SK-N-SH treated with all-trans-retinoic acid at 6 μM for 48 hours (cell line): ENCODE results near the gene TMEM232.

Experiments used
- ATAC-seq: fragments of 200-7000 bp; cut with Tn5 transposase; 3 replicates; pipeline ENCODE4 v1.9.1; 2020; ENCODE audit warnings: mild to moderate bottlenecking, moderate library complexity
- ARNTL ChIP-seq: fragments of 450-650 bp; formaldehyde crosslinking; IDR thresholded peaks from 2 replicates; pipeline ENCODE4 v1.5.0; 2020; ENCODE audit warnings: low read depth, mild to moderate bottlenecking, moderate library complexity, borderline replicate concordance
- BACH2 ChIP-seq: fragments of 250-450 bp; sonication (Bioruptor Pico); IDR thresholded peaks from 2 replicates; pipeline ENCODE4 v1.9.0; 2021; ENCODE audit warnings: mild to moderate bottlenecking, borderline replicate concordance
- CREB5 ChIP-seq: fragments of 250-450 bp; sonication (Bioruptor Pico); IDR thresholded peaks from 2 replicates; pipeline ENCODE4 v1.5.1; 2020; ENCODE audit warnings: low read depth, mild to moderate bottlenecking, moderate library complexity
- CSDC2 ChIP-seq: fragments of 250-450 bp; sonication (Bioruptor Pico); IDR thresholded peaks from 2 replicates; pipeline ENCODE4 v1.5.0; 2020; ENCODE audit warnings: mild to moderate bottlenecking, moderate library complexity
- CSRNP3 ChIP-seq: fragments of 250-450 bp; sonication (Bioruptor Pico); IDR thresholded peaks from 2 replicates; pipeline ENCODE4 v1.5.1; 2021; ENCODE audit warnings: mild to moderate bottlenecking, moderate library complexity
- GLIS3 ChIP-seq: fragments of 250-450 bp; sonication (Bioruptor Pico); IDR thresholded peaks from 2 replicates; pipeline ENCODE4 v1.5.0; 2020; ENCODE audit warnings: mild to moderate bottlenecking, moderate library complexity
- ISL1 ChIP-seq: fragments of 250-450 bp; sonication (Bioruptor Pico); IDR thresholded peaks from 2 replicates; pipeline ENCODE4 v2.1.2; 2022; ENCODE audit warnings: mild to moderate bottlenecking, moderate library complexity
- OSR1 ChIP-seq: fragments of 250-450 bp; sonication (Bioruptor Pico); IDR thresholded peaks from 2 replicates; pipeline ENCODE4 v1.8.0; 2022; ENCODE audit warnings: moderate library complexity, mild to moderate bottlenecking, inconsistent platforms
- PATZ1 ChIP-seq: fragments of 250-450 bp; sonication (Bioruptor Pico); IDR thresholded peaks from 2 replicates; pipeline ENCODE4 v1.8.0; 2020; ENCODE audit warnings: mild to moderate bottlenecking, moderate library complexity, borderline replicate concordance
- POU6F1 ChIP-seq: fragments of 250-450 bp; sonication (Bioruptor Pico); IDR thresholded peaks from 2 replicates; pipeline ENCODE4 v1.8.0; 2021; ENCODE audit warnings: low read depth, mild to moderate bottlenecking, moderate library complexity, borderline replicate concordance
- PPARA ChIP-seq: fragments of 250-450 bp; sonication (Bioruptor Pico); IDR thresholded peaks from 2 replicates; pipeline ENCODE4 v1.5.0; 2020; ENCODE audit warnings: mild to moderate bottlenecking, borderline replicate concordance
- SNAI2 ChIP-seq: fragments of 250-450 bp; sonication (Bioruptor Pico); IDR thresholded peaks from 2 replicates; pipeline ENCODE4 v1.5.0; 2020; ENCODE audit warnings: mild to moderate bottlenecking, moderate library complexity
- TCF4 ChIP-seq: fragments of 250-450 bp; sonication (Bioruptor Pico); IDR thresholded peaks from 2 replicates; pipeline ENCODE4 v1.8.0; 2021; ENCODE audit warnings: mild to moderate bottlenecking, moderate library complexity, borderline replicate concordance
- TOX ChIP-seq: fragments of 250-450 bp; sonication (Bioruptor Pico); IDR thresholded peaks from 2 replicates; pipeline ENCODE4 v1.8.0; 2021; ENCODE audit warnings: mild to moderate bottlenecking, moderate library complexity, borderline replicate concordance
- TSHZ2 ChIP-seq: fragments of 250-450 bp; sonication (Bioruptor Pico); IDR thresholded peaks from 2 replicates; pipeline ENCODE4 v1.5.0; 2020; ENCODE audit warnings: mild to moderate bottlenecking, moderate library complexity
- ZC3H10 ChIP-seq: fragments of 250-450 bp; sonication (Bioruptor Pico); IDR thresholded peaks from 2 replicates; pipeline ENCODE4 v1.5.1; 2021; ENCODE audit warnings: mild to moderate bottlenecking, moderate library complexity
- ZFP3 ChIP-seq: fragments of 250-450 bp; sonication (Bioruptor Pico); IDR thresholded peaks from 2 replicates; pipeline ENCODE4 v1.5.0; 2020; ENCODE audit warnings: mild to moderate bottlenecking, moderate library complexity
- ZFP30 ChIP-seq: fragments of 450-650 bp; formaldehyde crosslinking; IDR thresholded peaks from 2 replicates; pipeline ENCODE4 v1.5.0; 2022; ENCODE audit warnings: mild to moderate bottlenecking, moderate library complexity
- ZNF565 ChIP-seq: fragments of 450-650 bp; formaldehyde crosslinking; conservative IDR thresholded peaks from 2 replicates; pipeline ENCODE4 v1.5.0; 2020; ENCODE audit warnings: low read depth, mild to moderate bottlenecking, moderate library complexity
- ZNF70 ChIP-seq: fragments of 450-650 bp; formaldehyde crosslinking; IDR thresholded peaks from 2 replicates; pipeline ENCODE4 v1.5.0; 2020; ENCODE audit warnings: mild to moderate bottlenecking, moderate library complexity
- ZNF8 ChIP-seq: fragments of 450-650 bp; formaldehyde crosslinking; IDR thresholded peaks from 2 replicates; pipeline ENCODE4 v1.5.0; 2020; ENCODE audit warnings: mild to moderate bottlenecking, moderate library complexity

The TMEM232 gene

GRCh38 chr5:110460837-110461236 is 265.6 kb downstream of the TMEM232 start:
- no peak for ATAC-seq
- TF ChIP-seq ISL1 (CRISPR knock-in tag) (no peak), CSRNP3 (CRISPR knock-in tag) (no peak), ZFP3 (CRISPR knock-in tag) (no peak), GLIS3 (no peak), ZNF565 (CRISPR knock-in tag) (no peak), CREB5 (CRISPR knock-in tag) (no peak), TSHZ2 (CRISPR knock-in tag) (no peak), PATZ1 (no peak), POU6F1 (CRISPR knock-in tag) (no peak), BACH2 (no peak), OSR1 (no peak)

DNA sequence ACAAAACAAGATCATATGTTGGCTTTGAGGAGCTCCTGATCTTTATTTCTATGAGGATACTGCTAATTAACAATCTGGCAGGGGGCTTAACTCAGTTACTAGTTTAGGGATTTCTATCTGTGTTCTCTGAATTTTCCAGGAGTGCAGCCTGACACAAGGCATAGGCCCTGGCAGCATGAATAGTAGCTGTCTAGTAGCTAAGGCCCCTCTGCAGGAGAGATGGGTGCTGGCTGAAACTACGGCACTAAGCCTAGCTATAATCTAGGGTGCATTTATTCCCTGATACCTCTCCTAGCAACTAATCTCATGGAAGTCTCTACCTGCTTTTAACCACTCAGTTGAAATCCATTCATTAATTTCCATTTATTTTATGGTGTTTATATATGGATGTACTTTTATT is 268.2 kb downstream of the TMEM232 start:
- TF ChIP-seq ZFP30 (CRISPR knock-in tag) (no peak), ZNF8 (CRISPR knock-in tag) (no peak), ZNF70 (no peak), CREB5 (CRISPR knock-in tag) (no peak), CSRNP3 (CRISPR knock-in tag) (no peak), SNAI2 (CRISPR knock-in tag) (no peak), TOX (CRISPR knock-in tag) (no peak), ISL1 (CRISPR knock-in tag) (no peak), PPARA (CRISPR knock-in tag) (no peak), ZFP3 (CRISPR knock-in tag) (no peak), OSR1 (no peak), TSHZ2 (CRISPR knock-in tag) (no peak), TCF4 (CRISPR knock-in tag) (no peak), POU6F1 (CRISPR knock-in tag) (no peak), ZC3H10 (CRISPR knock-in tag) (no peak), ARNTL (CRISPR knock-in tag) (no peak), CSDC2 (no peak), ZNF565 (CRISPR knock-in tag) (no peak), BACH2 (no peak), GLIS3 (no peak)
- ATAC-seq: no peak
